GM19438 (cell line): ENCODE measurements around the gene VSTM5.
"Not testable (repeated sequence)": the region's sequence is repeated elsewhere in the genome, so short reads cannot be mapped to it uniquely, and the experiment has no call there.

Experiments used
- ATAC-seq: cut with Tn5 transposase; IDR thresholded peaks from one replicate; pipeline ENCODE4 v1.9.1; 2021; ENCODE audit warnings: low read depth; ENCODE audit not compliant: unreplicated experiment

Gene VSTM5, protein sequence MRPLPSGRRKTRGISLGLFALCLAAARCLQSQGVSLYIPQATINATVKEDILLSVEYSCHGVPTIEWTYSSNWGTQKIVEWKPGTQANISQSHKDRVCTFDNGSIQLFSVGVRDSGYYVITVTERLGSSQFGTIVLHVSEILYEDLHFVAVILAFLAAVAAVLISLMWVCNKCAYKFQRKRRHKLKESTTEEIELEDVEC

GRCh38 chr11:93850594-93851018, at the start of gene VSTM5:
VSTM5 (minus strand) TSS chr11:93850618; CDS start chr11:93850502, 116 bp downstream.
- ATAC-seq = no peak

GRCh38 chr11:93895106-93895862, 44.9 kb upstream of the VSTM5 start:
- no peak for ATAC-seq

GRCh38 chr11:93890391-93891051, 40.1 kb upstream of the VSTM5 start:
- ATAC-seq = no peak

- no peak for ATAC-seq
These were observed 36.7 kb upstream of the VSTM5 start for GRCh38 chr11:93887111-93887510.

GRCh38 chr11:93879114-93879513, 28.7 kb upstream of the VSTM5 start:
- not testable (repeated sequence) for ATAC-seq

- ATAC-seq = no peak
These were observed 25.2 kb upstream of the VSTM5 start for GRCh38 chr11:93875637-93876036.

DNA sequence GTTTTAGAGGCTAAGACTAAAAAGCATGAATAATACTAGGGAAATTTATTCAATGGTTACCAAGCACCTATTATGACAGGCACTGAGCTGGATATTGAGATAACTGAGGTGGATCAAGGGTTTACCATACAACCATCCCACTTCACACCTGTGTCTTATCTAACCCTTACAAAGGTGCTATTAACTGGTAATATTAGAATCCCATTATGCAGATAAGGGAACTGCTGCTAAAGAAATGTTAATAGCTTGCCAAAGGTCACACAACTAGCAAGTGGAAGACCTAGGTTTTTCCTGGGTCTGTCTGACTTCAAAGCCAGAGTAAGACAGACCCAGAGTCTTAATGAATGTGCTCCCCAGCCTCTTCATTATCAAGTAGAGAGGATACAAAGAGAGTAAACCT, 21.1 kb upstream of the VSTM5 start:
- no peak for ATAC-seq

GRCh38 chr11:93870616-93871015, 20.2 kb upstream of the VSTM5 start:
- no peak for ATAC-seq

DNA sequence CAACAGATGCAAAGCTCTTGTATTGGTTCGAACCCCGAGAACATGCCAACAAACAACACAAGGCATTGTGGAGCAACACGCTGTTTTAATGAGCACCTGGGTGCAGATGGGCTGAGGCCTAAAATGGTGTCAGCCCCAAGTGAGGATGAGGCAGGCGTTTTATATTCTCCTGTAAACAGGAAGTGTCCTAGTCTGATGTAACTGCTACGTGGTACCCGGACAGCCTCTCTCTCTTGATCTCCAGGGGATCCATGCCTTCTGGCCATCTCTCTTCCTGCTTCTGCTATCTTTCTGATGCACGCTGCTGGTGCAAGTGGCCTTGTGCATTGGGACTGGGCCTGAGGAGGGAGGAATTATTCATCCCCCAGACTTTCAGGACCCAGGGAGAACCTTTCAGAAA, 19.4 kb upstream of the VSTM5 start:
- no peak for ATAC-seq

GRCh38 chr11:93868404-93868803, 18.0 kb upstream of the VSTM5 start:
- not testable (repeated sequence) for ATAC-seq

- ATAC-seq = no peak
These were observed 11.4 kb upstream of the VSTM5 start for GRCh38 chr11:93861808-93862207.

GRCh38 chr11:93858121-93858775, 7.8 kb upstream of the VSTM5 start:
- no peak for ATAC-seq

DNA sequence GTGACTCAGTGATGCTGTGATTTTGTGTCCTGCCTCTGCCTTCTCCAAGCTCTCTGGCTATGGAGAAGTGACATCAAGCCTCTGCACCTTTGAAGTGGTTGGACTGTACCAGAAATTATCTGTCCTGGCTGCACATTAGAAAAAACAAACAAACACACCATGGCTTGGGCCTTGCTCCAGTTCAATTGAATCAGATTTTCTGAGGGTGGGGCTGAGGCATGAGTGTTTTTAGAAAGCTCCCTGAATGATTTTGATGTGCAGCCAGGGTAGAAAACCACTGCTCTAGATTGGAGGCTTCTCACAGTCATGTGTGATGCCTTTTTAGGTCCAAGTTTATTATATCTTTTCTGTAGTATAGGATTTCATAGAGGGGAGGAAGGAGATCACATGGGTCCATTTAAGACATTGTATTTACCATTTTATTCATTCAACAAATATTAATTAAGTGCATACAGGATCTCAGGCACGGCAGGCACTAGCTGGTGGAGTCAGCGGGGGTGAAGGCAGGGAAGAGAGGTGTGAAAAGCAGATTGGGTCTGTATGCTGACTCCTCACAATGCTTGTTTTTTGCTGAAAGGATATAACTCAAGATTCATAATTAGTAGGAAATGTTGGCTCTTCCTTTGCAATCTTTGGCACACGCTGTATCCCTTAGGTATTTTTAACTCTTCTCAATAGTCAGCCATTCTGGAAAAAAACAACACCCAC, 7.1 kb upstream of the VSTM5 start:
- ATAC-seq = no peak

GRCh38 chr11:93852242-93852641, 1.8 kb upstream of the VSTM5 start:
- ATAC-seq = no peak

- no peak for ATAC-seq
These were observed 446 bp downstream of the VSTM5 start for GRCh38 chr11:93849751-93850593.

DNA sequence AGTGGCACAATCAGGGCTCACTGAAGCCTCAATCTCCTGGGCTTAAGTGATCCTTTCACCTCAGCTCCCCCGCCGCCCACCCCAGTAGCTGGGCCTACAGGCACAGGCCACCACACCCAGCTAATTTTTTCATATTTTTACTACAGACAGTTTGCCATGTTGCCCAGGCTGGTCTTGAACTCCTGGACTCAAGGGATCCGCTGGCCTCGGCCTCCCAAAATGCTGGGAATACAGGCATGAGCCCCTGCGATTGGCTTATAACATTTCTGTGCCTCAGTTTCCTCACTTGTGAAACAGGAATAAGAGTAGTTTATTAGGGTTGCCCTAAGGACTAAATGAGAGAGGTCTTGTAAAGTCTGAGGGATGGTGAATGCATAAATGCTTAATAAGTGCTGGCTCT, 1.2 kb downstream of the VSTM5 start:
- no peak for ATAC-seq

- no peak for ATAC-seq
These were observed 4.0 kb downstream of the VSTM5 start for GRCh38 chr11:93846411-93846810.

DNA sequence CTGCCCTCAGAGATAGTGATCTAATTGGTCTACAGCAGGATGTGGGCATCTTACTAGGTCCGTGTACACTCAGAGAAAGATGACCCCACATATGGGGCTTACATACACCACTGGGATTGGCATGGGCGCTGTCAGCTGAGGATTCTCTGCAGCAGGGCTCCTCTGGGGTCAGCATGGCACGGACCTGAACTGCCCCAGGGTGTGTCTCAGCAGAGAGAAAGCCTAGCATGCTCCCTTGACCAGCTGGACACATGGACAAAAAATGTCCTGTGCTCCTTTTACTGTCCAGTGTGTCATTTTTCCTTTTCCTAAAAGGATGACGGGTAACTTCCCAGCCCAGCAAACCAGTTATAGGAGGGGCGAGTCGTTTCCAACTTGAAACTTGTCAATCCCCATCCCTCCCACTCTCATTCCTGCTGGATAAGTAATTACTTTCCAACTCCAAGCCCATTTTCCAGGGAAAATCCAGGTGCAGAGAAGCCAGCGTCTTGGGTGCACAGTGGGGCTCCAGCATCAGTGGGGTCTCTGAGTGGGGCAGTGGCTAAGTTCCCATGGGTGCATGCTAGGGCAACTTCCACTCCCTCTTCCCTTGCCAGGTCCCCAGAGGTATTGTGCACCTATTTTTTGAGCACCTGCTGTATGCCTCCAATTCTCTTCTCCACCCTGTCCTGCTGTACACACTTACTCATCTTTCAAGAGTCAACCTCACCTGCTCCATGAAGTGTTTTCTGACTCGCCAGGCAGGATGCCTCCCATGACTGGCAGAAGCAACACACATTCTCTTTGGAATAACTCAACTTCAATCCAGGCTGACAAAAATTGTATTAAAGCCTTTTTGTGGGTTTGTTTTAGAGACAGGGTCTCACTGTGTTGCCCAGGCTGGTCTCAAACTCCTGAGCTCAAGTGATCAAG, 5.0 kb downstream of the VSTM5 start:
- ATAC-seq = no peak

GRCh38 chr11:93844568-93844967, 5.8 kb downstream of the VSTM5 start:
- ATAC-seq = no peak
